Measurements from ENCODE around the gene TRERF1. TPM values are rescaled to one million over a fixed set of nuclear protein-coding genes. Genes with fewer than 3 reads are reported as not detected.
A peak's percentile ranks its signal among the peaks of the same experiment; 100 is the strongest.

The TRERF1 gene
- total RNA-seq, 6 donors from 2014 or later = 2.0 to 7.3 (median 5.4) TPM

DNA sequence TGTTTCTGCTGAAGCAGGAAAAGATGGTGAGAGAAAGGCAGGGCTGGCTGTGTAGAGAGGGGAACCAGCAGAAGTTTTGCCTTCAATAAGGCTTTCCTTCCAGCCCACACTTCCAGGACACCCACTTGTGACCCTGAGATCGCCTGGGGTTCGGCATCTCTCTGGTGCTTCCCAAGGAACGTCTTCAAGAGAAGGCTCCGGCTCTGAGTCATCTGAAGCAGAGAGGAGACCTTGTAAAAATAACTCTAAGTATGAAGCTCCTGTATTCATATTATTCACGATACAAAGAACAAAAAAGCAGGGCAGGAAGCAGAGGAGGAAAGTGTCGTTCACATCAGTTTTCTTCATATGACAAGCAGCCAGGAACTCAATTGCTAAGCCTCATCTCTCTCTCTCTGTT is 138.7 kb downstream of the TRERF1 start:
- Histone ChIP-seq H3K4me1 (peaks cover 8 to 30% (median 18%) of the 10 kb centered on the region in 4 donors), H3K4me3 (no peak overlapping the region), H3K27ac (no peak overlapping the region), H3K27me3 (no peaks in the 10 kb centered on the region), H3K9me3 (no peaks in the 10 kb centered on the region), H3K36me3 (no peaks in the 10 kb centered on the region)
- 71 to 73% methylated on average over 6 of the region's 6 CpGs for WGBS, 2 donors
- DNase-seq (no peak), ATAC-seq (ENCODE audit: low FRiP score in 2 of 2) (peak in 1 of 2 donors; percentile 3)
- no peak for TF ChIP-seq EP300 (IDR thresholded peaks at IDR 0.05)

DNA sequence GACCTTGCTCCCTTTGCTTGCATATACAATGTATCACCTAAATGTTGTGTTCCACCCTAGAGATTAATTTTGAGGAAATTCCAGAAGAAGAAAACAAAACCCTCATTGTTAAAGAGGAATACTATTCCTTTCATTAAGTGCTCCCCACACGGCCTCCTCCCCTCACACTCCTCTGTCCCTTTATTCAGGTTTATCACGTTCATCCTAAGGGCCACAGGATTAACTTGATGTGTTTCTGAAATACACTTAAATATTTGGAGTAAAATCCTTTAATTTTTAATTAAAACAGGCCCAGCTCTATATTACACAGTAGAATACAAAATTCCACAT is 144.6 kb downstream of the TRERF1 start:
- TF ChIP-seq POLR2AphosphoS5 (IDR thresholded peaks at IDR 0.05) (no peak), POLR2A (IDR thresholded peaks at IDR 0.05) (no peak), EP300 (IDR thresholded peaks at IDR 0.05) (no peak)
- TF ChIP-seq, protein P1, sequence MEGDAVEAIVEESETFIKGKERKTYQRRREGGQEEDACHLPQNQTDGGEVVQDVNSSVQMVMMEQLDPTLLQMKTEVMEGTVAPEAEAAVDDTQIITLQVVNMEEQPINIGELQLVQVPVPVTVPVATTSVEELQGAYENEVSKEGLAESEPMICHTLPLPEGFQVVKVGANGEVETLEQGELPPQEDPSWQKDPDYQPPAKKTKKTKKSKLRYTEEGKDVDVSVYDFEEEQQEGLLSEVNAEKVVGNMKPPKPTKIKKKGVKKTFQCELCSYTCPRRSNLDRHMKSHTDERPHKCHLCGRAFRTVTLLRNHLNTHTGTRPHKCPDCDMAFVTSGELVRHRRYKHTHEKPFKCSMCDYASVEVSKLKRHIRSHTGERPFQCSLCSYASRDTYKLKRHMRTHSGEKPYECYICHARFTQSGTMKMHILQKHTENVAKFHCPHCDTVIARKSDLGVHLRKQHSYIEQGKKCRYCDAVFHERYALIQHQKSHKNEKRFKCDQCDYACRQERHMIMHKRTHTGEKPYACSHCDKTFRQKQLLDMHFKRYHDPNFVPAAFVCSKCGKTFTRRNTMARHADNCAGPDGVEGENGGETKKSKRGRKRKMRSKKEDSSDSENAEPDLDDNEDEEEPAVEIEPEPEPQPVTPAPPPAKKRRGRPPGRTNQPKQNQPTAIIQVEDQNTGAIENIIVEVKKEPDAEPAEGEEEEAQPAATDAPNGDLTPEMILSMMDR (IDR thresholded peaks at IDR 0.05) = no peak
- 83 to 86% methylated on average over 2 of the region's 2 CpGs for WGBS, 2 donors
- ATAC-seq (ENCODE audit: low FRiP score in 2 of 2) (no peak), DNase-seq (no peak)
- Histone ChIP-seq H3K4me1 (peaks cover 0 to 7% (median 0%) of the 10 kb centered on the region in 4 donors), H3K27me3 (no peaks in the 10 kb centered on the region), H3K9me3 (no peaks in the 10 kb centered on the region), H3K27ac (no peak overlapping the region), H3K36me3 (no peaks in the 10 kb centered on the region), H3K4me3 (no peak overlapping the region)

DNA sequence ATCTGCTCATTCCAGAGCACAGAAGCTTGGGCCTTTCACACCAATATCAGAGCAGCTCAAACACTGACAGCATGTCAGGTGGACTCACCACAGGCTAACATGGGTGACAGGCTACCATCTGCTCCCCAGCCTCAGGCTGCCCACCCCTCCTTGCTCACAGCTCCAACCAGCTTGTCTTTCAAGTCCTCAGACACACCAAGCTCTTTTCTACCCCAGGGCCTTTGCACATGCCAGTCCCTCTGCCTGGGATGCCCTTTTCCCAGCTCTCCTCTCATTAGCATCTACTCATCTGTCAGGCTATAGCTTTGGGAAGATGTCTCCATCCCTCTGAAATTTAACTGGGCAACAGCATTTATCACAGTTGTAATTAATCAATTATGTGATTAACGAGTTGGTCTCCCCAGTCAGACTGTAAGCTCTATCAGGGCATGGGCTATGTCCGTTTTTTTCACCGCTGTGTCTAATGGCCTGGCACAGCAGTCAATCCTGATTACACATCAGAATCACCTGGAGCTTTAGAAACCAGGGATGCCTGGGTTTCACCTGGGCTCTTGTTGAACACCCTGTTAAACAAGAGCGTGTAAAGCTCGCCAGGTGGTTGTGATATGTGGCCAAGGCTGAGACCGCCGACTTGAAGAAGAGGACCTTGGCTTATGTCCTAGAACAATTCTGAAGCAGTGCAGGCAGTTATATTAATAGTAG is 145.1 kb downstream of the TRERF1 start:
- Histone ChIP-seq H3K27ac (no peak overlapping the region), H3K36me3 (no peaks in the 10 kb centered on the region), H3K9me3 (no peaks in the 10 kb centered on the region), H3K4me1 (peaks cover 0 to 7% (median 0%) of the 10 kb centered on the region in 4 donors), H3K4me3 (no peak overlapping the region), H3K27me3 (no peaks in the 10 kb centered on the region)
- TF ChIP-seq POLR2AphosphoS5 (IDR thresholded peaks at IDR 0.05) (no peak), EP300 (IDR thresholded peaks at IDR 0.05) (no peak), POLR2A (IDR thresholded peaks at IDR 0.05) (no peak)
- TF ChIP-seq, protein P1 (IDR thresholded peaks at IDR 0.05) = no peak
- ATAC-seq (ENCODE audit: low FRiP score in 2 of 2) (no peak), DNase-seq (no peak)
- WGBS, 2 donors = 87 to 90% methylated on average over 7 of the region's 7 CpGs

DNA sequence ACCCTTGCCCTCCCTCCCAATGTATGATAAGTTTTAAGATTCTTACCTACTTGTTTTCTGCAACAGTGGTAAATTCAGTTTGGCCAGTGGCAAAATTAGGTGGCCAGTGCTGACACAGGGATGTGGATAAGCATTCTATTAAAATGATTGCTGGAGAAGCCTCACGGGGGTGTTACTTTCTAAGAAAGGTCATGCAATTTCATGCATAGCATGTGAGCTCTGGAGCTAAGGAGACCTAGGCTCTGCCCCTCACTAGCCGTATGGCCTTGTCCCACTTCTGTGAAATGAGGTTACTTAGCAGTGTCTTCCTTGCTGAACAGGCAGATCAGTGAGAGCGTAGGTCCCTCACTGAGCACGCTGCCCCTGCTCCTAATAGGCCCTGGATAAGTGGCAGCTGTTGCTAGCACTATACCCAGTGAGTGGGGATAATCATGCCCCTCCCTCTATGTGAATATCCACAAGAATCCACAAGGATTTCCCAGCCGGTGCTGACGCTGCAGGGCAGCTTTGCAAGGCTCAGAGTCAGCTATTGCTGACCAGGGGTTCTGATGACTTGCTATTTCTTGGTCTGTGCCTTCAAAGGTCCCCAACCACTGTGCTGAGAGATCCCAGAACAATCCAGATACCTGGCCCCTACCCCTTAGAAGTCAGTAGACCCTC is 147.5 kb downstream of the TRERF1 start:
- TF ChIP-seq, protein P1 (IDR thresholded peaks at IDR 0.05) = no peak
- TF ChIP-seq POLR2AphosphoS5 (IDR thresholded peaks at IDR 0.05) = no peak
- TF ChIP-seq POLR2A (IDR thresholded peaks at IDR 0.05) = no peak
- TF ChIP-seq EP300 (IDR thresholded peaks at IDR 0.05) = no peak
- no peak for DNase-seq
- Histone ChIP-seq H3K9me3 (no peaks in the 10 kb centered on the region), H3K27me3 (no peaks in the 10 kb centered on the region), H3K4me1 (peaks cover 0 to 7% (median 0%) of the 10 kb centered on the region in 4 donors), H3K27ac (no peak overlapping the region), H3K36me3 (no peaks in the 10 kb centered on the region), H3K4me3 (no peak overlapping the region)
- ATAC-seq (ENCODE audit: low FRiP score in 2 of 2) = peak in 1 of 2 donors; percentile 47
- WGBS, 2 donors = 75 to 79% methylated on average over 3 to 6 of the region's 6 CpGs

DNA sequence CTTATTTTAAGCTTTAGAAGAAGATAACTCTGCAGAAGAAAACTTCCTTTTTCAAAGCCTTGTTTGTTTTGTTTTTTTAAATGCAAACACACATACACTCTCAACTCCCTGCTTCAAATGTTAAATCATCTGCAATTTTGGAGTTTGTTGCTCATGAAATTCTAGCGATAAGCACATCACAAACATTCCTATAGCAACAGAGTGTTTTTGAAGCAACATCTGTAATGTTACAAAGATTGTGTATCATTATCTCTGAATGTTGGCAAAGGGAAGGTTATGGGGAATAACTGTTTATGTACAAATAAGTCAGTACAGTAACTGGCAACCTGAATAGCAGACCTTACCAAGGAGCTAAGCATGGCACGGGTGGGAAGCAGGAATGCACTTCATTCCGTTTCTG is 149.3 kb downstream of the TRERF1 start:
- peaks cover 0 to 7% (median under 1%) of the 10 kb centered on the region in 4 donors for H3K4me1 ChIP-seq
- H3K36me3 ChIP-seq = no peaks in the 10 kb centered on the region
- TF ChIP-seq, protein P1 (IDR thresholded peaks at IDR 0.05) = no peak
- TF ChIP-seq POLR2AphosphoS5 (IDR thresholded peaks at IDR 0.05) (no peak), POLR2A (IDR thresholded peaks at IDR 0.05) (no peak), EP300 (IDR thresholded peaks at IDR 0.05) (no peak)
- no peaks in the 10 kb centered on the region for H3K9me3 ChIP-seq
- H3K27ac ChIP-seq = no peak overlapping the region
- DNase-seq (no peak), ATAC-seq (ENCODE audit: low FRiP score in 2 of 2) (no peak)
- no peaks in the 10 kb centered on the region for H3K27me3 ChIP-seq
- 80% methylated on average over 3 of the region's 3 CpGs for WGBS, 2 donors
- H3K4me3 ChIP-seq = no peak overlapping the region

Measured in upper lobe of left lung (tissue), 6 donors.